DMS53 treated with DMSO at 0.1 percent for 48 hours (cell line): ENCODE measurements around the gene CCBE1.

Source experiments
- DNase-seq: peaks from one replicate; lab custom pipeline; 2025; ENCODE audit not compliant: unreplicated experiment; lab: John Stamatoyannopoulos, UW

CCBE1 gene

DNA sequence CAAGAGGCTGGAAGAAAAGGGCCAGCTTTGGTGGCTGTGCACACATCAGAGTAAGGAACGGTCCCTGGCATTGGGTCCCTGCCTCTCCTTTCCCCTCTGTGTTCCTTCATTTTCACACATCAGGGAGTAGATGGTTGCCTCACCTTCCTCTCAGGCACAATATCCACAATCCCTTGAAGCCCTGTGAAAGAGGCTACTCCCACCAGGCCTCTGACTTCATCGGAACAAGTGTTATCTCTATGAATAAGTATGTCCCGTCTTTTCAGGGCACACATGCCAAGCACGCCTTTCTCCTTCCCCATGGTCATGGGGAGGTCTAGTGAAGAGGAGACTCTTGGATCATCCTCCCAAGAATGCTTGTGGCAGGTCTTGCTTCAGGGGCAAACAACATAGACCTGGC is 277.0 kb downstream of the CCBE1 start:
- DNase-seq, result no peak

GRCh38 chr18:59419386-59419785 is 277.8 kb downstream of the CCBE1 start:
- no peak for DNase-seq

DNA sequence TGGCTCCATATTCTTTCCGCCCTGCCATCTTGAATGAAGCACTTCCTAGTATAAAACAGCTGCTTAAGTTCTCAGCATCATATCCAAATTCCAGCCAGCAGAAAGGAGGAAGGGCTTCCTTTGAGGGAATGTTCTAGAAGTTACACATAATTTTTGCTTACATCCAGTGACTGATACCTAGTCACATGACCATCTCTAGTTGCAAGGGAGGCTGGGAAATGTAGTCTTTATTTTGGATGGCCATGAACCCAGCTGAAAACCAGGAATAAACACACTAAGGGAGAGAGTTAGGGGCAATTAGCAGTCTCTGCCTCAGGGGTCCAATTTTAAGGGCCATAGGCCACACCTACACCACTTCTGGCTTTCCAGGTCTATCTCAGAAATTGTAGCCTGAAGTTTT is 280.4 kb downstream of the CCBE1 start:
- DNase-seq, result no peak

DNA sequence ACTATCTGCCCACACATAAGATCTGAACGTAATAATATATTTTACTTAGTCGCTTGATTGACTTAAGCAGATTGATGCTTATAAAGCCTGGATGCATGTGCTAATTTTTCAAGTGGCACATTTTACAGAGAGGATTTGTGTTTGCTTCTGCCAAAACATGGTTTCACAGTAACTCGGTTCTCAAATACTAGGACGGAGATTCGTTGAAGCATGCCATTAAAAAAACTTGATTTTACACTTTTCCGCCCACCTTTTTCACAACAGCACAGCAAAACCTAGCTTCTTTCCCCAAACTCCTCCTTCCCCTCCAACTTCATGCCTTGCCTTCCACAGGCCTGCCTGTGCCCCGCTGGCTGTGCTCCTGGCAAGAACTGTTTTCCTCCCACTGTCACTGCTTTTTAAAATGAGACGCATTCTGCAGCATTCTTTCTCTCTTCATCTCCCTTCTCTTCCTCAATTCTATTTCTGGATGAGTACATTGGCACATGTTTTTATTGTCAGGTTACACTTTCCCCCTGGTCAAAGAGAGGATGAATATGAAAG is 283.0 kb downstream of the CCBE1 start:
- DNase-seq, result no peak

- peak; percentile 100 for DNase-seq
These were observed 294.7 kb downstream of the CCBE1 start for GRCh38 chr18:59402432-59403090.

DNA sequence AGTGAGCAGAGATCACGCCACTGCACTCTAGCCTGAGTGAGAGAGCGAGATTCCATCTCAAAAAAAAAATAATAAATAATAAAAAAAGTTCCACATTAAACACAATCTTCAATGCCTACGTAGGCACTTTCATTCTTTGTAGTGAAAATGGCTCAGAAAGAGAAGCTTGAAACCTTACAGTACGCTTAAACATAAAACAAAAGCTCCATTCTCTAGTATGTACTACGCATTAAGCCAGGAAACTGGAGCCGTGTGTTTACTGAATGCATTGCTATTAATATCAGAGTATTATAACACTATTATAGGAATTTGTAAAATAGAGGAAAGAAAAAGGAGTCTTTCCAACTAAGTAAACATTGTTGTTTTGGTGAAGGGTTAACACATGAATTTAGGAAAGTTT is 296.8 kb downstream of the CCBE1 start:
- no peak for DNase-seq

DNA sequence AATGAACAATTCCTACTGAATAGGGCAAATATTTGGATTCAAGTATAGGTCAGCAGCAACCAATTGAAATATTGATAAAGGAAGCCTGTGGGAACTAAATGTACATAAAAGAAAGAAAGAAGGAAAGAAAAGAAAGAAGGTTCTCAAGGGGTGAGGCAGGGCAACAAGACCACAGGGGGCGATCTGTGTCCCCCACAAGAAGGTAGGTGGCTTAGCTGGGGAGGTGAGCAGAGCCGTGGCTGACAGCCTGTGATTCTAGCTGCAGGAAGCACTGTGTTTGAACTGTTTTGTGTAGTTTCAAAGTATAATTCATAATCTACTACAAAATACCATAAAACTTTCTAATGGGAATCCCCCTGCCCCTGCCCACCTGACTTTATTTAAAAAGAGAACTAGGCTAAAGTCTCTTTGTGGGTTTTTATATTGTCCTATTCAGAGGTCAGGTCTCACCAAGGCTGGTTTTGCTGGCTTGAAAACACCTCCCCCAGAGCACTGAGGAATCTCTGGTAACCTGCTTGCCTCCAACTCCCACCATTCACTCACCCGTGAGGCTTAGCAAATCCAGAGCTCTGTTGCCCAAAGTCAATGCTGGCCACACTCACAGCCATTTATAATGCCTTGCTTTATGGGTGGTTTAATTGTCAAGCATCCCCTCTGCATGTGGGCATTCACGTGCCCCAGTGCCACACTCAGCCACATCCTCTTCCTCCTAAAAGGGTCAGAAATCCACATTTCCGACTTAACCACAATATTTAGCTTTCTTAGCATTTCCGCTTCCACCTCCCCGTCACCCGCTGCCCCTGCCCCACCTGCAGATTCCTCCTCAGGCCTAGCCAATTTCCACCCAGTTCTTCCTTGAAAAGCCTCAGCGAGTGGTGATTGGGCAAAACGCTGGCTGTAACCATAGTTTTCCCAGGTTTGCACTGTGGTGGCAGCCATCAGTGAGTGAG is 301.7 kb downstream of the CCBE1 start:
- DNase-seq, result no peak

- no peak for DNase-seq
These were observed 303.8 kb downstream of the CCBE1 start for GRCh38 chr18:59393381-59393780.

DNA sequence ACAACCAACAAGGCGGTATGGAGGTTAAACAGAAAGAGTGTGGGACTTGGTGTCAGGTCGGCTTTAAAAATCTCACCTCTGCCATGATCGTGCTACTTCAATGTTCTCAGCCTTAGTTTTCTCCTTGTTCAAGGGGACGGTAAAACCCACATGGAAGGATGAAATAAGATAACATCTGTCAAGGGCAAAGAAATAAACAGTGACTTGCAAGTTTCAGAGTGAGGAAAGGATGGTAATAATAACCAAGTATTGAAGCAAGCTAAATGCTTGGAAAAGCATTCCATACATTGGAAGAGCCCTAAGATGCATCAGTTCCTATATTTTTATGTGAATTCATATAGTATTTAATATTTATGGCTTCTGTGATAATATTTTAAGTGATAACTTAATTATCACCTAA is 308.4 kb downstream of the CCBE1 start:
- DNase-seq, result no peak

DNA sequence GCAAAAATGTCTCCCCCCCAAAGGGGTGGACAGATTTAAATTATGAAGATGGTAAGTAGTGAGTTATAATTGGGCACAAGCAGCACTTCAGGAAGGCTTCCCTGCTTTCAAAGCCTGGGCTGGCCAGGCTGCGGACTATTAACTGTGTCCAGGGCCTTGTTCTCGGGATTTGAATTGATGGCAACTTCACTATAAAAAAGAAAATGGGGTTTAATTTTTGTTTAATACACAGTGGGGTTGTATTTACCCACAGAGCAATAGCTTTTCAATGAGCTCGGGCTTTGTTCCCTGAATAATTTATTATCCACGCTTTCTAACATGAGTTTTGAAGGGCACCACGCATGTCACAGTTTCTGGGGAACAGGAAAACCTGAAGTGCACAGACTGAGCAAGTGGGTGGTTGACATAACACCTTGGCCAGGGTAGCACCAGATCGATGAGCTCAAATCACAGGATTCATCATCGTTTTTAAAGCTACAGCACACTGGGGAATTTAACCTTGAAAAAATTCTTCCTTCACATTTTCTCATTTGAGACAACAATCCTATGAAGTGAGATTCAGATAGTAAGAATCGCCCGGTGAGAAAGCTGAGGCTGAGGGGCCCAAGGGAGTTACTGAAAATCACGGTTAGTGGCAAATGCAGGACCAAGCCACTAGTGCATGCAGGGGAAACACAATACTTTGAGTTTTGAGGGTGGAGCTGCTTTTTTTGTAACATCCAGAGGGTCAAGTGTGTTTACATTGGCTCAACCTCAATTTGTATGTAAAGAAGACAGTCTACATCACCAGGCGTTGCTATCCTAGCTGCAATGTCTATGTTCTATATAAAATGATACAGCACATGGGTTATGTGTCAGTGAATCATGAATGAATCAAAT is 309.3 kb downstream of the CCBE1 start:
- DNase-seq, result peak; percentile 90

- no peak for DNase-seq
These were observed 310.1 kb downstream of the CCBE1 start for GRCh38 chr18:59386909-59387686.

DNA sequence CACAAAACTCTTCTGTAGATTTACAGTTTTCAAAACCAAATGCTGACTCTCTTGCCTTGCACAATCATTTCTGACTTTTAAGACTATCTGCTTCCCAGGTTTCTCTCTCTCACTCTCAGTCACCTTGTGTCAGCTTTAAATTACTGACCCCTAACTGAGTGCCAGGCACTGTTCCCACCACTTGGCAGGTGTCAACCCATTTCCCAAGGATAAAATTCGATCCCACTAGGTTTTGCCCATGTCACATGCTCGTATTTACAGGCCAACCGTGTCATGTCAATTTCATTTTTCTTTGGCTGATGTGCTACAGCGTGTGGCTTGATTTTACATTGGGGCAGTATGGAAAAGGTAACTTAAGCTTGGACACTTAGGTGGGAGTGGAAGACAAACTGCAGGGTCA is 312.0 kb downstream of the CCBE1 start:
- no peak for DNase-seq

DNA sequence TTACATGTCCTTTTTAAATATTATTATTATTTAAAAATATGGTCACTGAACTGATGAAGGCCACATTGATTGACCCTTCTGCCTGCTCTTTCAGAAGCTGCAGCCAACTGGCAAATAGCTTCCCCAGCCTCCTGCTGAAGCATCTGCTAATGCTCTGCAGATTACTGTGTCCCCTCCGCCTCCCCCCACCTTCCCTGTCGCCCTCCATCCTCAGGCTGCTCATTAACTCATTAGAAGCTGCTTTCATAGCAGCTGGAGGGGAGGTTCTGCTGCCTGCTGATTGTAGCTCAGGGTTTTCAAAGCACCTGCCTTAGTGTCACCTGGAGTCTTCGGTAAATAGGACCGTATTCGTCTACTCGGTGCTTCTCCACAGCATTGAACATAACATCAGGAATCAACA is 313.4 kb downstream of the CCBE1 start:
- DNase-seq, result no peak

GRCh38 chr18:59382383-59382782 is 314.8 kb downstream of the CCBE1 start:
- DNase-seq, result no peak

- DNase-seq, result no peak
These were observed 315.3 kb downstream of the CCBE1 start for GRCh38 chr18:59381949-59382348.
